ENCODE data around the gene SALL1. TPM values are rescaled to one million over a fixed set of nuclear protein-coding genes. Genes with fewer than 3 reads are reported as not detected.

SALL1 gene
- total RNA-seq, 6 experiments from 2014 or later: 10.6 to 15.4 (median 12.6) TPM

- H3K36me3 Mint-ChIP-seq (ENCODE audit: low read depth): no peaks in the 10 kb centered on the region
- no peaks in the 10 kb centered on the region for H3K9me3 Mint-ChIP-seq
- no peaks in the 10 kb centered on the region for H3K27me3 Mint-ChIP-seq (ENCODE audit: insufficient read depth)
- no peak for TF ChIP-seq CTCF (IDR thresholded peaks at IDR 0.05)
- H3K27ac Mint-ChIP-seq: no peak overlapping the region; the same call in 1 of the 2 replicates
- H3K4me3 Mint-ChIP-seq: no peak overlapping the region
- DNase-seq: no peak
- H3K4me1 Mint-ChIP-seq (ENCODE audit: low read depth): peaks cover 48% of the 10 kb centered on the region
These were observed 30.4 kb upstream of the SALL1 start for GRCh38 chr16:51181503-51181811.

GRCh38 chr16:51180719-51181502 lies 29.8 kb upstream of the SALL1 start:
- Mint-ChIP-seq H3K4me1 (ENCODE audit: low read depth) (peaks cover 48% of the 10 kb centered on the region), H3K4me3 (no peak overlapping the region), H3K27me3 (ENCODE audit: insufficient read depth) (no peaks in the 10 kb centered on the region), H3K27ac (peak overlapping the region; percentile 51), H3K9me3 (no peaks in the 10 kb centered on the region), H3K36me3 (ENCODE audit: low read depth) (0 out of 2 replicates have a peak, but pooled peaks cover under 1% of the 10 kb centered on the region)
- DNase-seq: no peak
- no peak for TF ChIP-seq CTCF (IDR thresholded peaks at IDR 0.05)

GRCh38 chr16:51175081-51175480 lies 24.0 kb upstream of the SALL1 start:
- H3K4me1 Mint-ChIP-seq (ENCODE audit: low read depth): peaks cover 24% of the 10 kb centered on the region
- peak overlapping the region; percentile 54 for H3K27ac Mint-ChIP-seq
- no peaks in the 10 kb centered on the region for H3K9me3 Mint-ChIP-seq
- no peak overlapping the region for H3K4me3 Mint-ChIP-seq
- no peak for TF ChIP-seq CTCF (IDR thresholded peaks at IDR 0.05)
- peaks cover 8% of the 10 kb centered on the region; the same call in 1 of the 2 replicates for H3K36me3 Mint-ChIP-seq (ENCODE audit: low read depth)
- peak; percentile 56 for DNase-seq
- H3K27me3 Mint-ChIP-seq (ENCODE audit: insufficient read depth): no peaks in the 10 kb centered on the region

GRCh38 chr16:51172368-51172767 lies 21.3 kb upstream of the SALL1 start:
- H3K9me3 Mint-ChIP-seq: no peaks in the 10 kb centered on the region
- H3K4me1 Mint-ChIP-seq (ENCODE audit: low read depth): peaks cover 15% of the 10 kb centered on the region
- H3K27me3 Mint-ChIP-seq (ENCODE audit: insufficient read depth): no peaks in the 10 kb centered on the region; the same call in none of the 2 replicates
- TF ChIP-seq CTCF (IDR thresholded peaks at IDR 0.05): no peak
- peaks cover 8% of the 10 kb centered on the region; the same call in 1 of the 2 replicates for H3K36me3 Mint-ChIP-seq (ENCODE audit: low read depth)
- H3K27ac Mint-ChIP-seq: no peak overlapping the region
- no peak overlapping the region for H3K4me3 Mint-ChIP-seq
- DNase-seq: no peak

- no peak for DNase-seq
- Mint-ChIP-seq H3K27me3 (ENCODE audit: insufficient read depth) (no peaks in the 10 kb centered on the region; the same call in none of the 2 replicates), H3K4me3 (no peak overlapping the region)
These were observed 17.7 kb upstream of the SALL1 start for GRCh38 chr16:51168755-51169154.

More at GRCh38 chr16:51168755-51169154, 17.7 kb upstream of the SALL1 start:
- Mint-ChIP-seq H3K4me1 (ENCODE audit: low read depth) (peaks cover 32% of the 10 kb centered on the region), H3K36me3 (ENCODE audit: low read depth) (no peaks in the 10 kb centered on the region), H3K27ac (no peak overlapping the region), H3K9me3 (no peaks in the 10 kb centered on the region)
- TF ChIP-seq CTCF (IDR thresholded peaks at IDR 0.05): no peak
